HG02981 (cell line): ENCODE data around the gene SNX24.
A peak's percentile ranks its signal among the peaks of the same experiment; 100 is the strongest.

Source experiments
- ATAC-seq: cut with Tn5 transposase; IDR thresholded peaks from one replicate; pipeline ENCODE4 v1.9.1; 2021; ENCODE audit warnings: mild to moderate bottlenecking, moderate library complexity; ENCODE audit not compliant: unreplicated experiment

Gene SNX24

GRCh38 chr5:122999947-123000563 lies 154.6 kb downstream of the SNX24 start:
- ATAC-seq: peak; percentile 95

- no peak for ATAC-seq
These were observed 155.3 kb downstream of the SNX24 start for GRCh38 chr5:123000731-123001130.

- ATAC-seq: no peak
These were observed 156.4 kb downstream of the SNX24 start for GRCh38 chr5:123001808-123002207.

GRCh38 chr5:123007182-123007581 lies 161.8 kb downstream of the SNX24 start:
- no peak for ATAC-seq

GRCh38 chr5:123007754-123008153 lies 162.3 kb downstream of the SNX24 start:
- ATAC-seq: no peak

- no peak for ATAC-seq
These were observed 166.9 kb downstream of the SNX24 start for GRCh38 chr5:123012321-123012720.

- ATAC-seq: no peak
These were observed 169.3 kb downstream of the SNX24 start for GRCh38 chr5:123014689-123015088.

GRCh38 chr5:123028222-123028621 lies 182.8 kb downstream of the SNX24 start:
- ATAC-seq: no peak

GRCh38 chr5:123033157-123033671 lies 187.8 kb downstream of the SNX24 start:
- no peak for ATAC-seq

GRCh38 chr5:123035360-123035917 lies 190.0 kb downstream of the SNX24 start:
- no peak for ATAC-seq

GRCh38 chr5:123035918-123036390 lies 190.5 kb downstream of the SNX24 start:
- peak; percentile 25 for ATAC-seq

GRCh38 chr5:123036391-123037103 lies 191.1 kb downstream of the SNX24 start, which contains the start of gene PPIC:
TSS of gene PPIC (minus strand) at chr5:123036725. CDS start at chr5:123036625, 100 bp downstream.
- peak; percentile 56 for ATAC-seq

- no peak for ATAC-seq
These were observed 191.6 kb downstream of the SNX24 start for GRCh38 chr5:123037104-123037418.

GRCh38 chr5:123039673-123040072 lies 194.3 kb downstream of the SNX24 start:
- no peak for ATAC-seq

- no peak for ATAC-seq
These were observed 199.7 kb downstream of the SNX24 start for GRCh38 chr5:123044926-123045617.

GRCh38 chr5:123046222-123046621 lies 200.8 kb downstream of the SNX24 start:
- ATAC-seq: no peak

- ATAC-seq: no peak
These were observed 202.3 kb downstream of the SNX24 start for GRCh38 chr5:123047706-123048105.

GRCh38 chr5:123051206-123051605 lies 205.8 kb downstream of the SNX24 start:
- no peak for ATAC-seq
